ENCODE results near the gene SRGN. TPM values are rescaled to one million over a fixed set of nuclear protein-coding genes. Genes with fewer than 3 reads are reported as not detected.

The SRGN gene
- total and polyA plus RNA-seq, 2 of the 8 experiments (the other 6 are each of a cell fraction or from before 2014, with no cell fraction given), result 0.06 TPM; not detected in 1

DNA sequence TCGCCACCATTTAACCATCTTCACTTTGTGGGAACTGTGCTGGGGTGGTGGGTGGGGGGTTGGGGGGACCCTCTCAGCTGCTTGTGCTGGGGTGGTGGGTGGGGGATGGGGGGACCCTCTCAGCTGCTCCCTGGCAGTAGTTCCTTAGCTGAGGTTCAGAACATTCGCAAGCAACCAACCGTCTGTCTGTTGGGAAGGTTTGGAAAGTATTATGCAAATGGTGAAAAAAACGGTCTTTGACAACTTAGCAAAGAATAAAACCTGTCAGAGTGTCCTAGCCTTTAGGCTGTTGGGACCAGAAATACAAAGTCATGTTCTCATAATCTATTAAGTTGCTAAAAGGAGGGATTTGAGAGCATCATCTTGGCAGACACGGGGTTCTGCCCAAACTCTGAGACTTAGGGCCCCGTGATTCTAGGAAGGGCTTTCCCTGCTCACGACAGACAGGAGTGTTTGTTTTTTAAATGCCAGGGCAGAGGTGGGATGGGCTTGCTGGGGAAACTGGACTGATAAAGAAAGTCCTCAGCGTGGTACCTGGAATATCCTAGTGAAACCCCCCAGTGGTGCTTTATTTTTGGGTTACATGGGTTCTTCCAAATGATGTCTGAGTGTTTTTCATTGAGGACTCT is 14.1 kb upstream of the SRGN start (continued):
- TF ChIP-seq CHD7 (IDR thresholded peaks at IDR 0.05; ENCODE audit: insufficient replicate concordance, low read length) (no peak), ASH2L (IDR thresholded peaks at IDR 0.05; ENCODE audit: low read length) (no peak), KDM1A (IDR thresholded peaks at IDR 0.05; ENCODE audit: borderline replicate concordance, low read length) (no peak), POU5F1 (IDR thresholded peaks at IDR 0.05; ENCODE audit: low read depth, low read length) (no peak), SIRT6 (IDR thresholded peaks at IDR 0.05; ENCODE audit: low read length) (no peak), EP300 (IDR thresholded peaks at IDR 0.05; ENCODE audit: borderline replicate concordance in 1 of 2, low read depth in 2 of 2, low read length in 2 of 2) (no peak), SAP30 (IDR thresholded peaks at IDR 0.05; ENCODE audit: insufficient read depth, insufficient replicate concordance, low read length) (no peak), KDM5A (IDR thresholded peaks at IDR 0.05; ENCODE audit: low read length) (no peak), RXRA (IDR thresholded peaks at IDR 0.05; ENCODE audit: insufficient read depth, low read depth, low read length) (no peak), RBBP5 (IDR thresholded peaks at IDR 0.05; ENCODE audit: borderline replicate concordance, low read depth, low read length) (no peak), TCF12 (IDR thresholded peaks at IDR 0.05; ENCODE audit: low read depth, low read length) (no peak)
